ENCODE results near the gene MSGN1.
A peak's percentile ranks its signal among the peaks of the same experiment; 100 is the strongest.
"Not testable (repeated sequence)": the region's sequence is repeated elsewhere in the genome, so short reads cannot be mapped to it uniquely, and the experiment has no call there.

The MSGN1 gene

GRCh38 chr2:17805166-17805565 is 11.1 kb upstream of the MSGN1 start:
- no peak for DNase-seq (ENCODE audit: low read depth)

DNA sequence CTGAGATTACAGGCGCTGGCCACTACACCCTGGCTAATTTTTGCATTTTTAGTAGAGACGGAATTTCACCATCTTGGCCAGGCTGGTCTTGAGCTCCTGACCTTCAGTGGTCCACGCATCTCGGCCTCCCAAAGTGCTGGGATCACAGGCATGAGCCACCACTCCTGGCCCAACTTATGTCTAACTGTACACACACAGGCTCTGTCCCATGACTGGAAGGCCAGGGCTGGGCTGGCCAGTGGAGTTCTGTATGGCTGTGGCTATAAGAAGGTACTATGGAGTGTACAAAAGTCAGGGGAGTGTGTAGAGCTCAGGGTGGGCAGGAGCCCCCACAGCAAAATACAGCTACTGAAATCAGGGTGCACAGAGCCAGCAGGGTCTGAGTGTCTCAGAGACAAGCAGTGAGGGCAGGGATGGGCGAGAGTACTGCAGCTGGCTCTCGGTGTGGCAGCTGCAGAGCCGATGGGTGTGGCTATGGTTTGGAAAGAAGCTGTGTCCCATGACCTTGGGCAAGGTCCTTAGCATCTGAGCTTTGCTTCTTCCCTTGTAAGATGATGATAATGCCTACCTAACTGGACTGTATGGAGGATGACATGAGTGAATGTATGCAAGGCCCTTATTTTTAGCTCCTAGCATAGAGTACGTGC is 10.4 kb upstream of the MSGN1 start:
- DNase-seq (ENCODE audit: low read depth) = no peak

- no peak for DNase-seq (ENCODE audit: low read depth)
Observed at GRCh38 chr2:17813010-17813741, 3.1 kb upstream of the MSGN1 start.

DNA sequence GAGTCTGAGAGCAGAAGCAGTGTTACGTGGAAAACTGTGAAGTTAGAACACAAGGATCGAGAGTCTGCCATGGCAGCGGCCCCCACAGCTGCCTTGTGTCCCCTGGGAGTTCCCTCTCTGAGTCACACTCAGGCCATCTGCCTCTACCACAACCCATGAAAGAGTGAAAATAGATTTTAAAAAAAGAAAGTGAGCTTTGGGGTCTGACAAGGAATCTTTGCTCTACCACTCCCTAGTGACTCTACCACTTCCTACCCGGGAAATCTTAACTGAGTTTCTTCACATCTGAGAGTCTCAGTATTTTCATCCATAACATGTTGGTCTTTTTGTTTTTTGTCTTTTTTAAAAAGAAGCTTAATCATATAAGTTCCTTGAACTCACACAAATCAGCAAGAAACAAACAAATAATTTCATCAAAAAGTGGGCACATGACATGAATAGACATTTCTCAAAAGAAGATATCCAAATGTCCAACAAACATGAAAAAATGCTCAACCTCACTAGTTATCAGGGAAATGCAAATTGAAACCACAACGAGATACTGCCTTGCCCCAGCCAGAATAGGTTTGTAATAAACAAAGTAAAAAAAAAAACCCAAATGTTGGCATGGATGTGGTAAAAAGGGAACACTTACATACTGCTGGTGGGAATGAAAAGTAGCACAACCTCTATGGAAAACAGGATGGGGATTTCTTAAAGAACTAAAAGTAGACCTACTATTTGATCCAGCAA is 2.4 kb upstream of the MSGN1 start:
- no peak for DNase-seq (ENCODE audit: low read depth)

- no peak for DNase-seq (ENCODE audit: low read depth)
Observed at GRCh38 chr2:17814601-17815000, 1.7 kb upstream of the MSGN1 start.

DNA sequence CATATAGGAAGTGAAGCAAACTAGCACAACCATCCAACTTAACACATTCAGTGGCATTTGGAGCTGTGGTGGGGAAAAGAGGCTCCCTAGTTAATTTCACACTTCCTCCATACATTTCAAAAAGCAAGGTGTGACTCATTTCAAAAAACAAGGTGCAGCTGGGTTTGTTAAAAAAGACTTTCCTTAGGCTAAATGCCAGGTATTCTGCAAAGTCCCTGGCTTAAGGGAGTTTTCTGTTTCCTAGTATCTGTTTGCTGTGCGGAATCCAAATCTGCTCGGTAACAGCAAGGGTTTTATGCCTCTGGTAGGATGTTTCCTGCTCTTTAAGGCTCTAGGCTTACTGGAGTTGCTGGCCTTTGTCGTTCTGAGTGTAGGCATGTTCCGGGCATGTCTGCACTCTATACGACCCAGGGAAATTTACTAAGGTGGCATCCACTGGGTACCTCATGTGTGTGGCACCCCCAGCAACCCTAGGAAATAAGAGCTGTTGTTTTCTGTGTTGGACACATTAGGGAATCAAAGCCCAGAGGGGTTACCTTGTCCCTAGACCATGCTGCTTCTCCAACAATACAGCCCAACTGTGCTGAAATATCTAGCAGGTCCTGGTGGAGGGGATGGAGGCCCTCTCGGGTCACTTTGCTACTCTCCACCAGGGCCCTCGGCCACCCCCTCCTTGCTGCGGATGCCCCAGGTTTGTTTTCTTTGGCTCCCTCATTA is 634 bp upstream of the MSGN1 start:
- no peak for DNase-seq (ENCODE audit: low read depth)

- no peak for DNase-seq (ENCODE audit: low read depth)
Observed at GRCh38 chr2:17818235-17818815, 2.1 kb downstream of the MSGN1 start.

DNA sequence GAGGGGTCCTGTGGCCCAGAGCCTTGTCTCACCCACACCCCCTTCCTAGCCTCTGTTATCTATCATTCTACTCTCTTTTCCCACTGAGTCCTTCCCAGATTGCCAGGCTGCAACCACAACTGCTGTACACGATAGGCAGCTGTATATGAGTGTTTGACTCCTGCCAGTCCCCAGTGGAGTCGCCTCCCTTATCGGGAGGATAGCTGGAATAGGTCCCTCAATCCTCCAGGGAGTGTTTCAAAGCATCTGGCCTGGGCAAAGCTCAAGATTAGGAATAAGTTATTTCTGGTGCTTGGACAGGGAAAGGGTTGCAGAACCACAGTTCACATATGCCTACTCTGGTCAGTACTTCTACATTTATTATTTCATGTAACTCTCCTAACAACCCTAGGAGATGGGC is 4.8 kb downstream of the MSGN1 start:
- no peak for DNase-seq (ENCODE audit: low read depth)

DNA sequence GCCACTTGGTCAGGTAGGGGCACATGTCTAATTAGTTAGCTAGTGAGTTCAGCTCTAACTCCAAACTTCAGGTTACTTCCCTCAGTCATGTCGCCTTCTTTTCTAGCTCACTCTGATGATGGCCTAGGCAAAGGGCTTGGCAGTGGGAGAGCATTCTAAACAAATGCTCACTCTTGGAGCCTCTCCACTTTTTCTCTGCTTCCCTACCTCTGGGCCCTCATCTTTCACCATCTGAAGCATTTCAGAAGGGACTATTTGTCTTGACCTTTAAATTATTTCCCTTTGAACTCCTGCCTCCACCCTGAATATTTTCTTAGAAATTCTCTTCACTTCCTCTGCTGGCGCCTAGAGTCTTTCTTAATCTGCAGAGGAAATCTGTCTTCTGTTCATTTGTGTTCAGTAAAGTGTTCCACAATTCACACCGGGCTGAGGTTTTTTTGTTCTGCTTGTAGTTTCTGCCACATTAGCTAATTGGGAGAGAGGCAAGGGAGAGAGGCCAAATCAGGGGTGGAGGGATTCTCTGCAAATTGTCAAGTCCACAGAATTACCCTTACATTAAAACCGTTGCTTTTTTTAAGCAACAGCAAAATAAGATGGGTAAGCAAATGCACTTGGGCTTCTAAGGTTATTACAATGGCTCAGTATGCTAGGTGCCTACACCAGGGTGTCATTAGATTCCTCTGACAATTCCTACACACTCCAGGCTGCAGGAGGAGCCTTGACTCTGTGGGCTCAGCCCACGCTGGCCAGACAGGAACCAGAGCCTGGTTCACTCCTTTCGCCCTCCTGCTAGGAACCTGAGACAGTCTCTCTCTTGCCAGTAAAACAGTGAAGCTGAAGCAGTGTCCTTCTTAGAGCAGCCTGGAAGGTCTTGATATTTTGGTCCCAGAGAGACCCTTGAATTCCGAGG is 5.5 kb downstream of the MSGN1 start:
- no peak for DNase-seq (ENCODE audit: low read depth)

GRCh38 chr2:17822445-17823117 is 6.3 kb downstream of the MSGN1 start:
- DNase-seq (ENCODE audit: low read depth) = no peak

DNA sequence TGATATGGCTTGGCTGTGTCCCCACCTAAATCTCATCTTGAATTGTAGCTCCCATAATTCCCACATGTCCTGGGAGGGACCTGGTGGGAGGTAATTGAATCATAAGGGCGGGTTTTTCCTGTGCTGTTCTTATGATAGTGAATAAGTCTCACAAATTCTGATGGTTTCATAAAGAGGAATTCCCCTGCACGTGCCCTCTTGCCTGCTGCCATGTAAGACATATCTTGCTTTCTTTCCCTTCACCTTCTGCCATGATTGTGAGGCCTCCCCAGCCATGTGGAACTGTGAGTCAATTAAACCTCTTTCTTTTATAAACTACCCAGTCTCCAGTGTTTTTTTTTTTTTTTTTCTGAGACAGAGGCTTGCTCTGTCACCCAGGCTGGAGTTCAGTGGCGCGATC is 7.4 kb downstream of the MSGN1 start:
- not testable (repeated sequence) for DNase-seq (ENCODE audit: low read depth)

GRCh38 chr2:17827316-17827715 is 11.1 kb downstream of the MSGN1 start:
- no peak for DNase-seq (ENCODE audit: low read depth)

DNA sequence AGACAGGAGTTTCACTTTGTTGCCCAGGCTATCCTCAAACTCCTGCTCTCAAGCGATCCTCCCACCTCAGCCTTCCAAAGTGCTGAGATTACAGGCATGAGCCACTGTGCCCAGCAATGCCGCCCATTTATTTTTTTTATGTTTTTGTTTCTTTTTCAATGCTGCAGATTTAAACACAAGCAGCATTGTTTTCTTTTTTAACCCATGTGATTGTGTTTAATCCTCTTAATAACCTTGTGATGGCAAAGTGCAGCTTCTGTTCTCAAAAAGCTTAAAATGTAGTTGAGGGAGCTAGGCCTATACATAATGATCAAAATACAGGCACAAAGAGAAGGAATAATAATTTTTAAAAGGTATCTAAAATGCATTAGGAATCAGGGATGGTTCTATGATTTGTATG is 11.5 kb downstream of the MSGN1 start:
- DNase-seq (ENCODE audit: low read depth) = no peak

GRCh38 chr2:17830053-17831034 is 14.1 kb downstream of the MSGN1 start:
- peak; percentile 74 for DNase-seq (ENCODE audit: low read depth)

GRCh38 chr2:17835516-17835915 is 19.3 kb downstream of the MSGN1 start:
- no peak for DNase-seq (ENCODE audit: low read depth)

- DNase-seq (ENCODE audit: low read depth) = no peak
Observed at GRCh38 chr2:17839959-17840358, 23.7 kb downstream of the MSGN1 start.

DNA sequence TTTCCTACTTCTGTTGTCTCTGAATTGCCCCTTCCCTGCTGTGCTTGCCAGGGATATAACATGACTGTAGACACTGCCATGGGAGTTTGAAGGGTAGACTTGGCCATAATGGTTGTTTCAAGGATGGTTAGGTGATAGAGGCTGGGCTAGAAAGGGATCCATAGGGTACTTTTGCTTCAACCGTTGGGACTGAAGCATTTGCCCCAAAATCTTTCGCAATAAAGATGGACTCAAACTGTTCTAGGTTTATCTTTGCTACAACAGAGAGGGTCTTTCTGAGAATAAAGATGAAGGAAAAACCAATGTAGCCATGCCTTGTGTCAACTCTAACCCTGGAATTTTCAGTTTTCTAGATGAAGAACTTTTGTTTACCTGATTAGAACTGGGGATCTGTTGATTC is 27.2 kb downstream of the MSGN1 start:
- no peak for DNase-seq (ENCODE audit: low read depth)

- DNase-seq (ENCODE audit: low read depth) = no peak
Observed at GRCh38 chr2:17845806-17846205, 29.5 kb downstream of the MSGN1 start.

DNA sequence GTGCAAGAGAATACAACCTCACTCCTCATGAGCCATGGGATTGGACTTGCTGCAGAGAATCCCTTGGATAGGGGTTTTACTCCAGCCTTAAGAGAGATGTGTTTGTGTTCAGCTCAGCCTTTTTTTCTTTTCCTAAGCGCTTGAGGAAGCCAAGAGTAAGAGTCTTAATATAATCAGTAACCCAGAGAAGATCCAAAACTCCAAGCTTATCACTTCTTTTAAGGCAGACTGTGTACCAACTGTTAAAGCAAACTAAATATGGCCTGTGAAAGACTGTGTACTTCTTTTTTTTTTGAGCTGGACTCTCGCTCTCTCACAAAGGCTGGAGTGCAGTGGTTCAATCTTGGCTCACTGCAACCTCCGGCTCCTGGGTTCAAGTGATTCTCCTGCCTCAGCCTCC is 30.4 kb downstream of the MSGN1 start:
- DNase-seq (ENCODE audit: low read depth) = no peak
